HG03521 (cell line): ENCODE results near the gene ZC3H6.
A peak's percentile ranks its signal among the peaks of the same experiment; 100 is the strongest.

Experiments
- ATAC-seq: cut with Tn5 transposase; IDR thresholded peaks from one replicate; pipeline ENCODE4 v1.9.1; 2021; ENCODE audit warnings: mild to moderate bottlenecking, moderate library complexity; ENCODE audit not compliant: unreplicated experiment

The ZC3H6 gene, protein sequence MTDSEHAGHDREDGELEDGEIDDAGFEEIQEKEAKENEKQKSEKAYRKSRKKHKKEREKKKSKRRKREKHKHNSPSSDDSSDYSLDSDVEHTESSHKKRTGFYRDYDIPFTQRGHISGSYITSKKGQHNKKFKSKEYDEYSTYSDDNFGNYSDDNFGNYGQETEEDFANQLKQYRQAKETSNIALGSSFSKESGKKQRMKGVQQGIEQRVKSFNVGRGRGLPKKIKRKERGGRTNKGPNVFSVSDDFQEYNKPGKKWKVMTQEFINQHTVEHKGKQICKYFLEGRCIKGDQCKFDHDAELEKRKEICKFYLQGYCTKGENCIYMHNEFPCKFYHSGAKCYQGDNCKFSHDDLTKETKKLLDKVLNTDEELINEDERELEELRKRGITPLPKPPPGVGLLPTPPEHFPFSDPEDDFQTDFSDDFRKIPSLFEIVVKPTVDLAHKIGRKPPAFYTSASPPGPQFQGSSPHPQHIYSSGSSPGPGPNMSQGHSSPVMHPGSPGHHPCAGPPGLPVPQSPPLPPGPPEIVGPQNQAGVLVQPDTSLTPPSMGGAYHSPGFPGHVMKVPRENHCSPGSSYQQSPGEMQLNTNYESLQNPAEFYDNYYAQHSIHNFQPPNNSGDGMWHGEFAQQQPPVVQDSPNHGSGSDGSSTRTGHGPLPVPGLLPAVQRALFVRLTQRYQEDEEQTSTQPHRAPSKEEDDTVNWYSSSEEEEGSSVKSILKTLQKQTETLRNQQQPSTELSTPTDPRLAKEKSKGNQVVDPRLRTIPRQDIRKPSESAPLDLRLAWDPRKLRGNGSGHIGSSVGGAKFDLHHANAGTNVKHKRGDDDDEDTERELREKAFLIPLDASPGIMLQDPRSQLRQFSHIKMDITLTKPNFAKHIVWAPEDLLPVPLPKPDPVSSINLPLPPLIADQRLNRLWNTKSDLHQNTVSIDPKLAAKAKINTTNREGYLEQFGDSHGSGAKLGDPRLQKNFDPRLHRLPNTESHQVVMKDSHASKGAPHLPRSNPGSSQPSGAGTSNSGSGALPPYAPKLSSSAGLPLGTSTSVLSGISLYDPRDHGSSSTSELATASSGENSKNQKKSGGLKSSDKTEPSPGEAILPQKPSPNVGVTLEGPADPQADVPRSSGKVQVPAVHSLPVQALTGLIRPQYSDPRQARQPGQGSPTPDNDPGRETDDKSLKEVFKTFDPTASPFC

DNA sequence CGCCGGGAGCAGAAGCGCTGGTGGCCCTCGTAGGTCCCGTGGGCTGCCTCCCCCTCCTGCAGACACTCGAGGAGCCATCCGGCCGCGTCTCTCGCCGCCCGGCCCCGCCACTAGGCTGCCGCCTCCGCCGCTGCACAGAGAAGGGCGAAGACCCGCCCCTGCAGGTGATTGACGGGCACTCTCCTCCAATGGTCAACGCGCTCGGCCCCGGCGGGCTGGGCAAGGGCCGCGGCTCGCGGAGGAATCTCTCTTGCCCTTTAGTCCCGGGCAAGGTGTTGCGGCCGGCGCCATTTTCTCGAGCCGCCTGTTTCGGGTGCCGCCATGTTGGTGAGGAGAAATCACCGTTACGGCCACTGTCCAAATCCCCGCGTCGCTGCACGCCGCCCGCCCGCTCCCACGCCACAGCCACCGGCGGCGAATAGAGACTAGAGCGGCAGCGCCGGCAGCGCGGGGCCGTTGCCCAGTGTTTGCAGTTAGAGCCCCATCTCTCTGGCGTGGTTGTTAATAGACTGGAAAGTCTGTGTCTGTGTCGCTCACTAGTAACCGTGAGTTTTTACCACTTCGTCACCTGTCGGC, at the start of gene ZC3H6:
TSS of gene ZC3H6 (plus strand) at position 287 of the 576 bp plus-strand sequence. CDS start 398 bp downstream, outside the sequence.
- peak; percentile 93 for ATAC-seq

DNA sequence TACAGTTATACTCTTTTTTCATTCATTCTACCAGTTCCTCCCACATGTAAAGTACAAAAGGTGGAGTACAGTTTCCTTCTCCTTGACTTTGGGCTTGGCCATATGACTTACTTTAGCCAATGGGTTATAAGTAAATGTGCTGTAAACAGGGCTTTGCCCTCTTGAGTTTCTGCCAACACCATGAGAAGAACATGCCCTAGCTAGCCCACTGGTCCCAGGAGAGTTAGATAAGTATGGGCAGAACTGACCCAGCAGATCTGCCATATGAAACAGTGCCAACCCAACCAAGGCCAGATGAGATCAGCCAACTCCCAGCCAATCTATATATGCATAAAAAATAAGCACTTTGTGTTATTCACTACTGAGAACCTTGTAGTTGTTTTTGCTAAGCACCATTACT, 46.0 kb upstream of the ZC3H6 start:
- ATAC-seq: no peak

DNA sequence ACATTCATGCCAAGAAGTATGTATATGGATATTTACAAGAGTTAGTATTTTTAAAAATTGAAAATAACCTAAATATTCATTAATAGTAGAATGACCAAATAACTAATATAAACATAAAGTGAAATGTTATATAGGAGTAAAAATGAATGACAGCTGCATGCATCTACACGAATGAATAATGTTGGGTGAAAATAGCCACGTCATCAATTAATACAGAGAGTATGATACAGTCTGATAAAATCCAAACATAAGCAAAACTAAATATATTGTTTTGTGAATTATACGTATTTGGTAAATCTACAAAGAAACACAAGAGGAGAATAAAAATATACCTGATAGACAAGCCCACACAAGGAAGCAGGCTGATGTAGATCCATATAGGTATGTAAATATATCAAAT, 45.0 kb upstream of the ZC3H6 start:
- ATAC-seq: no peak

DNA sequence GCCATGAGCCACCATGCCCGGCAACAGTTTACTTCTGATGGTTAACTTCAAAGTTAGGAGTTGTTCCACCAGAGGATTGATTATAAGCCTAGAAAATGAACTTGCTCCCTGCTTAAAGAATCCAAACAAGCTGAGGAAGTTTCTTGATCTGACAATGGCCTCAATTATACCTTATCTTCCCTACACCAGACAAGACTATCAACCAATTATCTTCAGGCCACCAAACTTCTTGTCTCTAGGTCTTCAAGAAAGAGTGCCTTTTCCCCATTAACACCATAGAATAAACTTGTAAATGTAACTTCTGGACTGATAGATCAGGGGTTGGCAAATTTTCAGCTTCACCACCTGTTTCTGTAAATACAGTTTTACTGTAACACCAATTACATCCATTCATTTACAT, 35.5 kb upstream of the ZC3H6 start:
- no peak for ATAC-seq

DNA sequence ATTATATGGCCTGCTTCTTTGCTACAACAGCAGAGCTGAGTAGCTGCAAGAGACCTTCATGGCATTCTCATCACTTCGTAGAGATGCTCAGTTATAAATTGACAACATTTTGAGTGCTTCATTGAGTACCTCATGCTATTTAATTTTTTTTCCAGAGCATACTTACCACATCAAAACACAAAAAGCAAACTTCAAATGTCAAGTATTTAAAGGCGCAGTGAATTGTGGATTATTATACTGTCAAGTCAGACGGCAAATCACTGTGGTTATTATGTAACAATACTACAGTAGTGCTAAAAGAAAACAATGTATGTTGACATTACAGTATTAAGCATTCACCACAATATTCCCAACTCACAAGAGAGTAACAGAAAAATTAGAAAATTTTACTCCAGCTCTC, 33.0 kb upstream of the ZC3H6 start:
- no peak for ATAC-seq

DNA sequence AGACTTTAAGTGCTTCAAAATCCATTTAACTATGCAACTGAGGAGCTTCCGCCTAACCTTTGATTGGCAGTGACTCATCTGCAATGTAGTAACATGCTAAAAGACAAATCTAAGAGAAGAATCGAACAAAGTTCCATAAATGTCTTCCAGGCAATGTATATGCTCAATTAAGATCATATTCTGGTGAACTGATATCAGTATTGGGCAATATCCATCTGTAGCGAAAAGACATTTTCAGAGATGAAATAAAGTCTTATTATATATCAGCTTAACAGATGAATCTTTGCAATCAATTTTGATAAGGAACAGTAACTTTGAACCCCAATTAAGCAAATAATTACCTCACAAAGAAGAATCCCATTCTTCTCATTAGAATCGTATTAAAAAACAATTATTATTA, 32.2 kb upstream of the ZC3H6 start:
- no peak for ATAC-seq

DNA sequence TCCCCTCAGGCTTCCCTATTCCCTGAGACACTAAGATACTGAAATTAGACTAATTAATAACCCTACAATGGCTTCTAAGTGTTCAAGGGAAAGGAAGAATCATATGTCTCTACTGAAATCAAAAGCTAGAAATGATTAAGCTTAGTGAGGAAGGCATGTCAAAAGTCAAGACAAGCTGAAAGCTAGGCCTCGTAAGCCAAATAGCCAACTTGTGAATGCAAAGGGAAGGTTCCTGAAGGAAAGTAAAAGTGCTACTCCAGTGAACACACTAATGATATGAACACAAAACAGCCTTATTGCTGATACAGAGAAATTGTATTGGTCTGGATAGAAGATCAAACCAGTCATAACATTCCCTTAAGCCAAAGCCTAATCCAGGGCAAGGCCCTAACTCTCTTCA, 30.5 kb upstream of the ZC3H6 start:
- no peak for ATAC-seq

DNA sequence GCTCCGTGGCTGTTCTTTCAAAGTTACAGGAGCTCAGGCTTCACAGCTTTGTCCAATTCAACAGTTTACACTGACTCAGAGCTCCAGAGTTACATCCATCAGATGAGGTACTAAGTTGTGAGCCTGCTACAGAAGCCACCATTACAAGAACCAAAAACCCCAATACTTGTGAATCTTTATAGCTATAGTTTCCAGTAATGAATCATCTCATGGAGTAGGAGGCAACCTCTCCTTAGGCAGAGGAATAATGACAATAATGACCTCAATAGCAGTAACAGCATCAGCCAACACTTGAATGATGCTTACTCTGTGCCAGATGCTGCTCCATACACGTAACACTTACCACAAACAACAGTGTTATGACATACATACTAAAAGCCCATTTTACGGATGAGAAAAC, 24.1 kb upstream of the ZC3H6 start:
- no peak for ATAC-seq

DNA sequence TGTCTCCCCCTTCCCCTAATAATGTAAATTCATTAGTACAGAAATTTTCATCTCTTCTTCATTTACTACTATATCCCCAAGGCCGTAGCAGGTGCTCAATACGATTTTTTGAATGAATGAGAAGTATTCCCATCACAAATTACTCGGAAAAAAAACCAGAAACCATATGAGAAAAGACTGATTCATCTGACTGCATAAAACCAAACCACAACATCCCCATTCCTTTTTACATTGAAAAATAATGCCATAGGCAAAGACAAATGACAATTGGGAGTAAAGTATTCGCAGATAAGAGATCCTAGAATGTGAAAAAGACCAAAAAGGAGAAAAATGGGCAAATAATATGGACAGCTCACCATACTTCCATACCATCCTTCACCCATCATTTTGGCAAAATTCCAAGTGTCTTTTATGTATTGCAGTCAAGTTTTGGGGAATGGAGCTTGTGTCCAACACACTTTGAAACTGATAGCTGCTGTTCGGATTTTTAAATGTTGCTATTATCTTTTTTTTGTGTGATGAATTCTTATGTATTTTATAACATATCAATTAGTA, 22.1 kb upstream of the ZC3H6 start:
- no peak for ATAC-seq

DNA sequence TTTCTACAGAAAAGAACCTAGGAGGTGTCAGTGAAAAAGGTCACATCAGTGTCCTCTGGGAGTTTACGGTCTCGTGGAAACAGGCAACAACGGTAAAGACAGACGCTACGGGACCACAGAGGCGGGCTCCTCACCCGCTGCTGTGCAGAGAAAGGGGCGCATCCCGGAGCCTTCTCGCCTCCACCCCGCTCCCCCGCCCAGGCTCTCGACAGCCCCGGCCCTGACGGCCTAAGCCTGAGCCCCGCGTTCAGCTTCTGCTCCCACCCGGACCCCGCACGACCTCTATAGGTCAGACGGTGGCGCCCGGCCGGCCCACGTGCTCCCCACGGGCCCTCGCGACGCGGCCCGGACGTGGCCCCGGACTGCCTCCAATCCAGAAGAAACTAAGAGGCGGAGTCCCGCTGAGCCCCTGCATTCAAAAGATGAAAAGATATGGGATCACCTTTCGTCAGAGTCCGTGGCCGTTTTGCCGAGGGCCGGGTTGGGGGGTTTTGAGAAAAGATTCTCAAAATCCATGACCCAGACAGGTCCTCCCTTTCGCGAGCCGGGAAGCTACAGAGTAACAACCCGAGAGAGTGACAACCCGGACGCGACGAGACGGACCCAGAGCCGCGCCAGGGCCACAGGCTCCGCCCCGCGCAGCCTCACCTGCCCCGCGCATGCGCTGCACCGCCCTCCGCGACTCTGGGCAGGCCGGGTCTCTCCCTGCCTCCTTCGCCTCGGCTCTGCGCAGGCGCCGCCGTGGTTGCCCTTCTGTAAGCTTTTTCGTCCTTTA, 20.7 kb upstream of the ZC3H6 start, which contains the start of gene ZC3H8:
TSS of gene ZC3H8 (minus strand) at position 577 of the 775 bp plus-strand sequence. CDS start at position 516, 61 bp downstream.
- ATAC-seq: peak; percentile 93

DNA sequence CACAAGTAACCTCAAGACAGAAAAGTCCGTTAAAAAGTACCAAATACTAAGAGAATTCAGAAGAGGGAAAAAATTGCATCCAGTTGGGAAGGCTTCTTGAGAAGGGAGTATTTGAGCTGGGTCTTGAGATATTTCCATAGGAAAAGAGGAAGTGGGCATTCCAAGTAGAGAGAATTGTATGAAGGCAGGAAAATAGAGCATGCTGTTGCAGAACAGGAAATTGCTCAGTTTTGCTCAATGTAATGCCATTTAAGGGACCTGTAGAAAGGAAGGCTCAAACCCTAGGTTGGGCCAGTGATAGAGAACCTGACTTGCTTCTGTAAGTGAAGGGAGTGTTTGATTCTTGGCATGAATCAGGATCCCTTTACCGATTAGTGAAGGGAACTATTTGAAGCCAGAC, 19.5 kb upstream of the ZC3H6 start:
- no peak for ATAC-seq

DNA sequence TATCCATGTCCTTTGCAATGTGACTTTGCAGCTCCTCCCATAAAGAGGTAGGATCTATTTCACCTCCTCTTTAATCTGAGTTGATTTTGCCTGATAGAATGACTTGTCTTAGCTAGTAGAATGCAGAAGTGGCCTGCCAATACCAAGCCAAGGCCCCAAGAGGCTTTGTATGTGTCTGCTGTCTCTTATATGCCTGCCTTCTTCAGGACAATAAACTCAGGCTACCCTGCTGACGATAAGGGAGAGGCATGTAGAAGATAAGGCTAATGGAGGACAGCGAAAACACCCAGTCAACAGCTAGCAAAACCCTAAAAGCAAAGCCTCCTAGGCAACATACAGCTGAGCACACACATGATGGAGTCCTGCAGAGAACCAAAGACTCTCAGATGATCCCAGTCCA, 18.7 kb upstream of the ZC3H6 start:
- no peak for ATAC-seq

DNA sequence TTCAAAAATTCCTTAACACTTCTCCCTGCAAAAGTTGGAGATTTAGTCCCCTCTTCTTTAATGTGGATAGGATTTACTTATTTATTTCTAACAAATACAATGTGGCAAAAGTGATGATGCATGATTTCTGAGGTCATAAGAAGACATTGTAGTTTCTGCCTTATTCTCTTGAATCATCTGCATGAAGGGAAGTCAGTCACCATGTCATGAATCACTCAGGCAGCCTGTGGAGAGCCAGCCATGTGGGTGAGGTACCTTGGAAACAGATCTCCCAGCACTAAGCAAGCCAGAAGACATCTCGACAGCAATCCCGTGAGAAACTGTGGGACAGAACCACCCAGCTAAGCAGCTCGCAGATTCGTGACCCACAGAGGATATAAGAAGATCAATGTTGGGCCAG, 17.8 kb upstream of the ZC3H6 start:
- no peak for ATAC-seq

DNA sequence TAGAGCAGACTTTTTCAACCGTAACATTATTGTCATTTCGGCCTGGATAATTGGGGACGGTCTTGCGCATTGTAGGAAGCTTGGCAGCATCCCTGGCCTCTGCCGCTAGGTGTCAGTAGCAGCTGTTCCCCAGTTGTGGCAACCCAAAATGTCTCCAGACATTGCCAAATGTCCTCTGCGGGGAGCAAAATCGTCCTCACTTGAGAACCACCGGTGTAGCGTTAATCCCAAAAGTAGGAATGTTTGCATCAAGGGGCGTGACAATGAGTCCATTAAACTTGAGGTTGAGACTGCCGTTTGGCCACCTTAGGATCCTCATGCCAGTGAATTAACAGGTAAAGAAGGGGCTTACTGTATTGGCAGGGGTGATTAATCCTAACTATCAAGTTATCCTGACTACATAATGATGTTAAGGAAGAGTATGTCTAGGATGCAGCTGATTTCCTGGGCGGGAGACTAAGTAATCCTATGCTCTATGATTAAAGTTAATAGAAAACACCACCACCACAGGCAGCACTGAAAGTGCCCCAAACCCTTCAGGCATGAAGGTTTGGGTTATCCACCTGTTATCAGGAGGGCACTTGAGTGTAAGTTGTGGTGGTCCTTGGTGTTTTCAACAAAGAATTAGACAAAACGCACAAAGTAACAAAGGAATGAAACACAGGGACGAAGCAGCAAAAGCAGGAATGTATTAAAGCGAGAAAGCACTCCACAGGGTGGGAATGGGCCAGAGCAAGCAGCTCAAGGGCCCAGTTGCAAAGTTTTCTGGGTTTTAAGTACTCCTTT, 15.7 kb upstream of the ZC3H6 start:
- ATAC-seq: no peak

DNA sequence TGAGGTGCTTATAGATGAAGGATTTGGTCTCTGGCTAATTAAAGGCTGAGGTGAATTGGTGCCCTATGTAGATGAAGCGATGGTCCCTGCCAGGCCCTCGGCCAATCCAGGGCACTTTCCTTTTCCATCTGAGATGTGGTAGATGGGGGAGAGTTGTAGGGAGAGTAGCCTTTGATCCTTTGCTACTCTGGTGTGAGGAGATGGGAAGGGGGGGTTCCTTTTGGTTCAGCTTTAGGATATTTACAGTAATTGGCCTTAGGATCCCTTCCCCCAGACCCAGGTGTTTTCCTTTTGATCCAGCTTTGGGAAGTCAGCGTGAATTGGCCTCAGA, 15.1 kb upstream of the ZC3H6 start:
- no peak for ATAC-seq

DNA sequence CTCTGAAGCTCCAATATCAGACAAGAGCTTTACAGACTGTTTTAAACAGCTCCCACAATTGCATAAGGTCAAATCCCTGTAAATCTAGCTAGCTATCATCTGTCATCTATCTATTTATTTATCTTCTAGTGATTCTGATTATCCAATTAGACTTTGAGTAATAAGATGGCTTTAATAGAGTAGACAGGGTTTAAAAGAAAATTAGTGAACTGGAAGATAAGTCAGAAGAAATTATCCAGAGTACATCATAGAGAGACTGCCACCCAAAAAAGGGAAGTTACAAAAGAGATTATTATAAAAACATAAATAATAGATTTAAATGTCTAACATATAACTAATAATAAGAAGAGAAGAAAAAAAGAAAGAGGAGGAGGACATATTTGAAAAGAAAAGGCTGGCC, 12.5 kb upstream of the ZC3H6 start:
- no peak for ATAC-seq

DNA sequence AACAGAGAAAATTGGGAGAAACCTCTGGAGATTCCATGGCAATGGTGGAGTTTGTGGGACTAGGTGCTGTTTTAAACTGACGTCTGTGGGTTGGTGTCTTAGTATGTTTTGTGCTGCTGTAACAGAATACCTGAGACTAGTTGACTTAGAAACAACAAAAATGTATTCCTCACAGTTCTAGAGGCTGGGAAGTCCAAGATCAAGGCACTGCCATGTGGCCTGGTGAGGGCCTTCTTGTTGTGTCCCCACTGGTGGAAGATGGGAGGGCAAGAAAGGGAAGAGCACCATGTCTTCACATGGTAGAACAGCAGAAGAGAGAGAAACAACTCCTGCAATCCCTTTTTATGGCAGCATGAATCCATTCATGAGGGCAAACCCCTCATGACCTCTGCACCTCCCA, 6.8 kb upstream of the ZC3H6 start:
- ATAC-seq: no peak

DNA sequence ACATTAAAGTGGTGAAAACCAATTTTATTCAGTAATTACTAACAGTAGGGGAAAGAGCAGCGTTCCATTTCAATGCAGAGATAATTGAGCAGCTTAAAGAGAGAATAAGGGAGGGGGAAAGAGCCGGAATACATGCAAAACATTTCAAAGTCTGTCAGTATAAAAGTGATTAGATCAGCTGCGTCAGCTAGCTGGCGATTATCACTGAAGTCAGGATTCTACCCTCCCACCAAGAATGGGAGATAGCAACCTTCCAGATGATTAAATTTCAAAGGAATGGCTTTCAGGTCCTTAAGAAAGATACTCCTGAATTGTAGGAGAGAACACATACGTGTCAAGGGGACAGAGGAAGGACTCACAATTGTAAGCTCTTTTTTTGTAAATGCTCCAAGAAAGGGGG, 2.7 kb upstream of the ZC3H6 start:
- ATAC-seq: no peak

DNA sequence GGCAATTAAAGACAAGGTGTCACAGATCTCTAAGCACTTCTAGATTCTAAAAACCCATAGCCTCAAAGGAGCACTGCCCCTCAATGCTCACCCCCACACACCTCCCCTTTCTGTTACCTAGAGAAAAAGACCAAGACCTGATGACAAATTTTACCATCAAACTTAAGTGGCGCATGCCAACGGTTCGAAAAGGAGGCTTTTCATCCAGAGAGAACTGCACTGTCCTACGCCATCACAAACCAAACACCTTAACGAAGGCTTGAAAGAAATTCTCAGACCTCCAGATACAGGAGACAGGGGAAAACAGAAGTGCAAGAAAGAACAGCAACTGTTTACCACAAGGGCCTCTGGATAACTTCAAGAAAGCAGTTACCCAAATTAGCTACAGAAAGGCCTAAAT, 2.0 kb upstream of the ZC3H6 start:
- ATAC-seq: no peak
